Measurements from ENCODE around the gene KDM3A. TPM values are rescaled to one million over a fixed set of nuclear protein-coding genes. Genes with fewer than 3 reads are reported as not detected.
A peak's percentile ranks its signal among the peaks of the same experiment; 100 is the strongest.

KDM3A gene
- total and polyA plus RNA-seq, 9 of the 15 experiments (the other 6 are each of a cell fraction or from before 2014, with no cell fraction given): 7.5 to 95.4 (median 24.8) TPM

DNA sequence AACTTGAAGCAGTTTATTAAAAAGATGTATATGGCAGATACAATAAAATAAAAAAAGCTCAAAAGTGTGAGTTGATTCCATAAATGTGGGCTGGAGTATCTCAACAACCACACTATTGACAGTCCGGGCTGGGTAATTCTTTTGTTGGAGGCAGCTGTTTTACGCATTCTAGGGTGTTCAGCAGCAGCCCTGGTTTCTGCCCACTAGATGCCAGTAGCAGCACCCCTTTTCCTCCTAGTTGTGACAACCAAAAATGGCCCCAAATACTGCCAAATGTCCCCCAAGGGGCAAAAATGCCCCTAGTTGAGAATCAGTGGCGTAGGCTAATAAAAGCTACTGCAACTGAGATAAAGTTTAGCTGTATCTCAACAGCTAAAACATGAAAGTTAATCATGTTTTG, 77.3 kb downstream of the KDM3A start:
- intact Hi-C loops (cut with micrococcal nuclease) (no loop called here), in situ Hi-C loops (cut with MboI) (no loop called here)
- H3K27ac ChIP-seq (ENCODE audit: extremely low read depth, low read depth, low read length): no peak overlapping the region
- no peak overlapping the region for H2AFZ ChIP-seq (ENCODE audit: low read depth, low read length)
- WGBS (ENCODE audit: insufficient coverage, low coverage, missing lambda C conversion rate): 90% methylated on average over 3 of the region's 3 CpGs
- FAIRE-seq (no peak), DNase-seq (ENCODE audit: extremely low read depth in 1 of 4, low spot score in 3 of 4) (no peak), ATAC-seq (no peak)
- no peak overlapping the region for H3K4me2 ChIP-seq (ENCODE audit: insufficient read depth, low read length)
- H3K4me1 ChIP-seq (replicated peaks in 1 of 2; ENCODE audit: control insufficient read depth in 2 of 2, insufficient read depth in 2 of 2, low read length in 2 of 2): no peaks in the 10 kb centered on the region
- no peaks in the 10 kb centered on the region for H4K20me1 ChIP-seq (replicated peaks; ENCODE audit: control insufficient read depth, insufficient read depth, low read length)
- POLR2A ChIA-PET: interaction anchor here (1.0 kb wide), 1 partner anchor 8 kb away, joined by 3 read pairs; no protein-coding TSS in a partner anchor
- no peak overlapping the region for H3K4me3 ChIP-seq
- CTCF ChIA-PET (ENCODE audit: low intra/inter-chr PET ratio): no interaction called here
- H3K27me3 ChIP-seq (ENCODE audit: control insufficient read depth in 2 of 2, insufficient read depth in 2 of 2, low read length in 2 of 2): no peaks in the 10 kb centered on the region
- H3K9me1 ChIP-seq (ENCODE audit: control insufficient read depth, insufficient read depth, low read length): no peaks in the 10 kb centered on the region
- BruUV-seq (replicated peaks): no TSS peak
- TF ChIP-seq RAD21 (CRISPR knock-in tag; conservative IDR thresholded peaks at IDR 0.05 in 1 of 2, IDR thresholded peaks at IDR 0.05 in 1 of 2) (peak in 1 of 2 experiments; percentile 42; a peak in 2 of 4 replicates), NCOR1 (IDR thresholded peaks at IDR 0.05) (no peak)
- TF ChIP-seq, protein P1, sequence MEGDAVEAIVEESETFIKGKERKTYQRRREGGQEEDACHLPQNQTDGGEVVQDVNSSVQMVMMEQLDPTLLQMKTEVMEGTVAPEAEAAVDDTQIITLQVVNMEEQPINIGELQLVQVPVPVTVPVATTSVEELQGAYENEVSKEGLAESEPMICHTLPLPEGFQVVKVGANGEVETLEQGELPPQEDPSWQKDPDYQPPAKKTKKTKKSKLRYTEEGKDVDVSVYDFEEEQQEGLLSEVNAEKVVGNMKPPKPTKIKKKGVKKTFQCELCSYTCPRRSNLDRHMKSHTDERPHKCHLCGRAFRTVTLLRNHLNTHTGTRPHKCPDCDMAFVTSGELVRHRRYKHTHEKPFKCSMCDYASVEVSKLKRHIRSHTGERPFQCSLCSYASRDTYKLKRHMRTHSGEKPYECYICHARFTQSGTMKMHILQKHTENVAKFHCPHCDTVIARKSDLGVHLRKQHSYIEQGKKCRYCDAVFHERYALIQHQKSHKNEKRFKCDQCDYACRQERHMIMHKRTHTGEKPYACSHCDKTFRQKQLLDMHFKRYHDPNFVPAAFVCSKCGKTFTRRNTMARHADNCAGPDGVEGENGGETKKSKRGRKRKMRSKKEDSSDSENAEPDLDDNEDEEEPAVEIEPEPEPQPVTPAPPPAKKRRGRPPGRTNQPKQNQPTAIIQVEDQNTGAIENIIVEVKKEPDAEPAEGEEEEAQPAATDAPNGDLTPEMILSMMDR (IDR thresholded peaks at IDR 0.05 in 2 of 3, conservative IDR thresholded peaks at IDR 0.05 in 1 of 3; ENCODE audit: insufficient read depth in 2 of 3, low read depth in 1 of 3, low read length in 3 of 3): peak in 2 of 3 experiments; percentile 21 to 25; a peak in 1 of 6 replicates
- H3K9ac ChIP-seq (ENCODE audit: insufficient read depth in 1 of 2, low read depth in 2 of 2, low read length in 2 of 2): no peak overlapping the region
- no peaks in the 10 kb centered on the region; the same call in 1 of the 2 replicates for H3K9me3 ChIP-seq (replicated peaks; ENCODE audit: control insufficient read depth, insufficient read depth, low read depth, low read length)
- no peaks in the 10 kb centered on the region for H3K79me2 ChIP-seq (ENCODE audit: control insufficient read depth, insufficient read depth, low read length)
- H3K36me3 ChIP-seq (ENCODE audit: control insufficient read depth, insufficient read depth, low read length): no peaks in the 10 kb centered on the region
